ENCODE results near the gene MYOM3.

Gene MYOM3

DNA sequence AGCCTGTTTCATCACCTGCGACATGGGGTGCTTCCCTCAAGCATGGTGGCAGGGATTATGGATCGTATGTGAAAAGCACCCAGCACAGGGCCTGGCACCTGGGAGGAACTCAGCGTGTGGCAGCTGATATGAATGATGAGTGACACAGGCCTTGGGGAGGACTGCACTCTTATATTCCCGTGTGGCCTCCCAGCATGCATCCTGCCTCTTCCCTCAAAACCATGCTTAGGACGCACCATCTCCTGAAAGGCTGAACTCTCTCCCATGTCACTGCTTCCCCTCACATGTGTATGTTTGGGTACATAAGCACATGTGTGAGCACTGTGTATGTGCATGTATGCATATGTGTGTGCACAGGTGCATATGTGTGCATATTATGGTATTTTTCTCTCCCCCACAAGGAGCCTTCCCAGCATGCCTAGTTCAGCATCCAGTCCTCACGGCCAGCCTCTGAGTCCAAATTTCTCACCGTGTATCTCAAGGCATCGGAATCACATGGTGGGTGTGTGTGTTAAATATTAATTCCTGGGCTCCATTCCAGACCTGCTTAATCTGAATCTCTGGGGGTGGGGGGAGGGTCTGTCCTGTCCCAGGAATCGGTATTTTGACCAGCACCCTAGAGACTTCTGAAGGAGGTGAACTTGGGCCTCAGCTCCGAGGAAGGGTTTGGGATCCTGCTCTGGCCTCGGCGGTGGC is 12.8 kb downstream of the MYOM3 start:
- H3K9me3 ChIP-seq (ENCODE audit: control insufficient read depth, insufficient read depth, low read length), result no peaks in the 10 kb centered on the region
- no peak overlapping the region for H3K9ac ChIP-seq (ENCODE audit: low read depth, low read length)
- H3K4me1 ChIP-seq (ENCODE audit: control insufficient read depth, insufficient read depth, low read length), result no peaks in the 10 kb centered on the region
- H3K27me3 ChIP-seq (ENCODE audit: control insufficient read depth, insufficient read depth, low read length), result no peaks in the 10 kb centered on the region
- H3K36me3 ChIP-seq (ENCODE audit: control insufficient read depth, insufficient read depth, low read length), result no peaks in the 10 kb centered on the region
- H3K4me3 ChIP-seq (ENCODE audit: low read depth, low read length), result no peak overlapping the region

DNA sequence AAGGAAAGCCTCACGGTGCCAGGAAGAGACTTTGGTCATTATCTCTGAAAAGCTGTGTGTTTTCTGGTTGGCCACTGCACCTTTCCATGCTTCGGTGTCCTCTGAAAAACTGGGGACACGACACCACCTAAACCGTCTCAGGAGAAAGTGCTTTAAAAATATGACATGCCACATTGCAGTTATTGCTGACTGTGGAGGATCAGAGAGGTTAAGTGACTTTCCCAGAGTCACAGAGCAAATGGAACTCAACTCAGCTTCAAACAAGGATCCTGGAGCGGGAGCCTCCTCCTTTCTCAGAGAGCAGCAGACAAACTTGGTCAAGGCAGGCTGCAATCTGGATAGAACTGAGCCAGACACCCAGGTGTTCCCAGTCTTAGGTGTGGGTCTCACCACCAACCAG is 13.8 kb downstream of the MYOM3 start:
- no peaks in the 10 kb centered on the region for H3K36me3 ChIP-seq (ENCODE audit: control insufficient read depth, insufficient read depth, low read length)
- H3K27me3 ChIP-seq (ENCODE audit: control insufficient read depth, insufficient read depth, low read length), result no peaks in the 10 kb centered on the region
- no peak overlapping the region for H3K9ac ChIP-seq (ENCODE audit: low read depth, low read length)
- H3K4me3 ChIP-seq (ENCODE audit: low read depth, low read length), result no peak overlapping the region
- no peaks in the 10 kb centered on the region for H3K9me3 ChIP-seq (ENCODE audit: control insufficient read depth, insufficient read depth, low read length)
- H3K4me1 ChIP-seq (ENCODE audit: control insufficient read depth, insufficient read depth, low read length), result no peaks in the 10 kb centered on the region

DNA sequence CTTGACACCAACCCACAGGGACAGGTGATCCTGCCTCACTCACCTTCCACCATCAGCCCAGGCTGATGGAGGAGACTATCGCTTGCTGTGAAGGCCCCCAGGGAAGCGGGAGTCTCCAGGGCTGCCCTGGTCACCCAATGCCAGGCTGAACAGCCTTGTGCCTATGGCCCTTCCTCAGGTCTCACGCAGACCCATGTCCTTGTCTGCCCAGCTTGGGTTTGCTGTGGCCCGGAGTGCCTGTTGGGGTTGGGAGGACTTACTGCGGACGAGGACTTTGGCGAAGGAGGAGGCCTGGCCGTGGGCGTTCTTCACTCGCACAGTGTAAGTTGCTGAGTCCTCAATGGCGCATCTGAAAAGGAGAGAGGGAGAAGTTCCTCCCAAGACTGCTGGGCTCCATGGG is 14.3 kb downstream of the MYOM3 start:
- Histone ChIP-seq H3K4me1 (ENCODE audit: control insufficient read depth, insufficient read depth, low read length) (no peaks in the 10 kb centered on the region), H3K27me3 (ENCODE audit: control insufficient read depth, insufficient read depth, low read length) (no peaks in the 10 kb centered on the region), H3K36me3 (ENCODE audit: control insufficient read depth, insufficient read depth, low read length) (no peaks in the 10 kb centered on the region), H3K9ac (ENCODE audit: low read depth, low read length) (no peak overlapping the region), H3K9me3 (ENCODE audit: control insufficient read depth, insufficient read depth, low read length) (no peaks in the 10 kb centered on the region), H3K4me3 (ENCODE audit: low read depth, low read length) (no peak overlapping the region)

DNA sequence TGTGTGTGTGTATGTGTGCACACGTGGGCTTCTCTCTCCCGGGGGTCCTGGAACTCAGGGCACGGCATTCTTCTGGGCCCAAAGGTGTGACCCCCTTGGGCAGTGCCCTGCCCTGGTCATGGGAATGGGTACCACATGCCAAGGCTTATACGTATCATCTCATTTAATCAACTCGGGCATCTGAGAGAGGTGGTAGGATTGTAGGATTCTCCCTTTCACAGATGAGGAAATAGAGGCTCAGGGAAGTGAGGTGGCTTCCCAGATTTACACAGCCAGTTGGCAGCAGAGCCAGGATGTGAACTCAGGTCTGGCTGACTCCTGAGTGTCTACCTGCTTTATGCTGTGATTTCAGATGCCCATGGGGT is 15.2 kb downstream of the MYOM3 start:
- no peaks in the 10 kb centered on the region for H3K27me3 ChIP-seq (ENCODE audit: control insufficient read depth, insufficient read depth, low read length)
- H3K4me1 ChIP-seq (ENCODE audit: control insufficient read depth, insufficient read depth, low read length), result no peaks in the 10 kb centered on the region
- H3K9ac ChIP-seq (ENCODE audit: low read depth, low read length), result no peak overlapping the region
- no peaks in the 10 kb centered on the region for H3K36me3 ChIP-seq (ENCODE audit: control insufficient read depth, insufficient read depth, low read length)
- no peaks in the 10 kb centered on the region for H3K9me3 ChIP-seq (ENCODE audit: control insufficient read depth, insufficient read depth, low read length)
- no peak overlapping the region for H3K4me3 ChIP-seq (ENCODE audit: low read depth, low read length)

DNA sequence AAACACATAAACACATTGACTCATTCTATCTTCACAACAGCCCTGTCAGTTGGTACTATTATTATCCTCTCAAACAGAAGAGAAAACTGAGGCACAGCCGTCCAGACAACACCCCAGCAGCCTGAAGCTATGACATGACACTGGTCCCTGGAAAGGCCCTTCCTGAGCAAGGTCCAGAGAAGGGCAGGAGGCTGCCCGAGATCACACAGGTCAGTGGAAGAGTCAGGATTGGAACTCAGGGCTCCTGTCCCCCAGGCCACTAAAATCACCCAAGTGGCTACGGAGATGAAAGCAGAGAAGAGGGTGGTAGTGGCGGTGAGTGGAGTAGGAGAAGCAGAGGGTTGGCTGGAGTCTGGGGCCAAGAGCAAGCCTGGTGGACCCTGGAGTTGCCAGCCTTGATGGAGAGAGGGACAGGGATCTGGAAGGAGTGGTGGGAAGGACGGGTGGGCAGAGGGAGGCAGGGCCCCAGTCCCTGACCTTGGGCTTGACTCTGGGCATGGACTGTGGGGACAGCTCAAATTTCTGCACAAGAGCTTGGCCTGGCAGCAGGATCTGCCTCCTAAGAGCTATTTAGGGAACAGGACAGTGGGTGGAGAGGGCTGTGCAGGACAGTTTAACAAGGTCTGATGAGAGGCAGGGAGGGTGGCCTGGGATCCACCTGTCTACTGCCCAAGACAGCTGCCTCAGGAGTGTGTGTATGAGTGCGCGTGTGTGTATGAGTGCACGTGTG is 15.8 kb downstream of the MYOM3 start:
- no peaks in the 10 kb centered on the region for H3K36me3 ChIP-seq (ENCODE audit: control insufficient read depth, insufficient read depth, low read length)
- H3K9ac ChIP-seq (ENCODE audit: low read depth, low read length), result no peak overlapping the region
- no peaks in the 10 kb centered on the region for H3K27me3 ChIP-seq (ENCODE audit: control insufficient read depth, insufficient read depth, low read length)
- H3K4me1 ChIP-seq (ENCODE audit: control insufficient read depth, insufficient read depth, low read length), result no peaks in the 10 kb centered on the region
- H3K9me3 ChIP-seq (ENCODE audit: control insufficient read depth, insufficient read depth, low read length), result no peaks in the 10 kb centered on the region
- H3K4me3 ChIP-seq (ENCODE audit: low read depth, low read length), result no peak overlapping the region

DNA sequence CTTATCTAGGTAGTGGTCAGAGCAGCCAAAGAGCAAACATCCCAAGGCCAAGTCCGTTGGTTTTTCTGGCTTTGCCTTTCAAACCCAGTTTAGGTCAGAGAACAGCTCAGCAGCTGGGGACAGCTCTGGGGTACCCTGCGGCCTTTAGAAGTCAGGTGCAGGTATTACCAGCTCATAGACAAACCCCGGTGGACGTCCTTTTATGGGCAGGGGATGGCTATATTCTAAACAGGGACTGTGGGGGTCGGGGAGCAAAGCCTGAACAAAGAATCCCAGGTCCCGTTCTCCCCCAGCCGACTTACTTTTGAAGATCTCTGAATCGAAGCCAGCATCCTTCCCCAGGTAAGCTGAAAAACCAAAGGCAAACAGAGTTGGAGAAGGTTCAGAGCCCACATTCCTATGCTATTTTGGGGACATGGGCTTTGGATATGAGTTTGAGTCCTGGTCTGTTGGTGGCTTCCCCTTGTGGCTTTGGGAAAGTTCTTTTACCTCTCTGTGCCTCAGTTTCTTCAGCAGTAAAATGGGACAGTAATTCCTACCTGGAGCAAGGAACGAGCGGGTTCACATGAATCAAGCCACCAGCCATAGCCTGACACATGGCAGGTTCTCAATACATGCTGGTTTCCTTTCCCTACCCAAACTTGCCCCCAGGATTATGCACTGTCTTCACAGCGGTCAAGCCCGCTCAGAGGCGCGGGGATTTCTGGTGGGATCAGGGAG is 16.6 kb downstream of the MYOM3 start:
- H3K36me3 ChIP-seq (ENCODE audit: control insufficient read depth, insufficient read depth, low read length), result no peaks in the 10 kb centered on the region
- no peaks in the 10 kb centered on the region for H3K4me1 ChIP-seq (ENCODE audit: control insufficient read depth, insufficient read depth, low read length)
- no peak overlapping the region for H3K4me3 ChIP-seq (ENCODE audit: low read depth, low read length)
- H3K9ac ChIP-seq (ENCODE audit: low read depth, low read length), result no peak overlapping the region
- no peaks in the 10 kb centered on the region for H3K27me3 ChIP-seq (ENCODE audit: control insufficient read depth, insufficient read depth, low read length)
- H3K9me3 ChIP-seq (ENCODE audit: control insufficient read depth, insufficient read depth, low read length), result no peaks in the 10 kb centered on the region

DNA sequence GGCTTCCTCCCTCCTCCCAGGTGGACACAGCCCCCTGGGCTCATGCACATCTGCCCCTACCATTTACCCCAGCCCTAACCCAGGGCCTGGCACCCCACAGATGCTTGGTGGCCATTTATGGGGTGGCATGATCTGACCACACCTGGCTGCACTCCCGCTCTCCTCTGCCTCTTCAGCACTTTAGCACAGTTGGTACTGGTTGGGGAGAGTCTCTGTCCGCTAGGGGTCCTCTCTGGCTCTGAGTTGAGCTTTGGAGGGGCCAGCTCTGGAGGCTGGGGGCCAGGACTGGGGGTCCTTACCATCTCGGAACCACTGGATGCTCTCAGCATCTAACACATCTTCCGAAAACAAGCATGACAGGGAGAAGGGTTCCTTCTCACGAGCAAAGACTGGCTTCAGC is 17.4 kb downstream of the MYOM3 start:
- H3K9me3 ChIP-seq (ENCODE audit: control insufficient read depth, insufficient read depth, low read length), result no peaks in the 10 kb centered on the region
- no peak overlapping the region for H3K4me3 ChIP-seq (ENCODE audit: low read depth, low read length)
- H3K27me3 ChIP-seq (ENCODE audit: control insufficient read depth, insufficient read depth, low read length), result no peaks in the 10 kb centered on the region
- H3K36me3 ChIP-seq (ENCODE audit: control insufficient read depth, insufficient read depth, low read length), result no peaks in the 10 kb centered on the region
- no peak overlapping the region for H3K9ac ChIP-seq (ENCODE audit: low read depth, low read length)
- no peaks in the 10 kb centered on the region for H3K4me1 ChIP-seq (ENCODE audit: control insufficient read depth, insufficient read depth, low read length)

DNA sequence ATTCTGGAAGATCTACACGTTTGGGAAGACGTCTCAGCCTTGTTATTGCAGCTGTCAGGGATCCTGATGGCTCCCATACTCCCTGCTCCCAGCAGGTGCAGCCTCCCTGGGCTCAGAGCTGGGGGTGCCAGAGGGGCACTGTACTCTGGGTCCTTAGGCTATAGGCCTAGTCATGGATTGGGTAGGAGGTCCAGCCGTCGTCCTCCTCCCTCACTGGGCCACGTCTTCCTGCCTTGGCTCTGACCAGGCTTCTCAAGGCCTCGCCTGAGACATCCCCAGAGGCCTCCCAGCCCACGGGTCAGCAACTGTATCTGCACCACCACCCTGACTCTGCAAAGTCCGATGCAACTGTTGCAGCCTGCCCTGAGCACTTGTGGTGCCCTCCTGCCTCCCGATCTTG is 18.2 kb downstream of the MYOM3 start:
- Histone ChIP-seq H3K27me3 (ENCODE audit: control insufficient read depth, insufficient read depth, low read length) (no peaks in the 10 kb centered on the region), H3K4me1 (ENCODE audit: control insufficient read depth, insufficient read depth, low read length) (no peaks in the 10 kb centered on the region), H3K9ac (ENCODE audit: low read depth, low read length) (no peak overlapping the region), H3K4me3 (ENCODE audit: low read depth, low read length) (no peak overlapping the region), H3K9me3 (ENCODE audit: control insufficient read depth, insufficient read depth, low read length) (no peaks in the 10 kb centered on the region), H3K36me3 (ENCODE audit: control insufficient read depth, insufficient read depth, low read length) (no peaks in the 10 kb centered on the region)

DNA sequence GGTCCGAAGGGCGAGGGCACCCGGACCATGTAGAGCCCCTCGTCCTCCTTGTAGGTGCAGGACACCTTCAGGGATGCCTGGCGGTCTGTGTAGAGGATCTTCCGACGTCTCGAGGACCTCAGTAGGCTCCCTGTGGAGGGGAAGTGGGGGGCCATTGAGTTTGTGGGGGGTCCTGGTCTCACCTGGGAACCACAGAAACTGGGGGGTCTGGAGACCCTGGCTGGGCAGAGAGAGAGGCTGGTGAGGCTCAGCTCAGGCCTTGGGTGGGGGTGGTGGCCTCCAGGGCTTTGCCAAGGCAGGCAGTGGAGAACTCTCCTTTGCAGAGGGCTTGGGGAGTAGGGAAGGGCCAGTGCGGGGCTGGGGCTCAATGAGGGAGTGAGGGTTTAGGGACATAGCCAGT is 19.0 kb downstream of the MYOM3 start:
- H3K27me3 ChIP-seq (ENCODE audit: control insufficient read depth, insufficient read depth, low read length), result no peaks in the 10 kb centered on the region

DNA sequence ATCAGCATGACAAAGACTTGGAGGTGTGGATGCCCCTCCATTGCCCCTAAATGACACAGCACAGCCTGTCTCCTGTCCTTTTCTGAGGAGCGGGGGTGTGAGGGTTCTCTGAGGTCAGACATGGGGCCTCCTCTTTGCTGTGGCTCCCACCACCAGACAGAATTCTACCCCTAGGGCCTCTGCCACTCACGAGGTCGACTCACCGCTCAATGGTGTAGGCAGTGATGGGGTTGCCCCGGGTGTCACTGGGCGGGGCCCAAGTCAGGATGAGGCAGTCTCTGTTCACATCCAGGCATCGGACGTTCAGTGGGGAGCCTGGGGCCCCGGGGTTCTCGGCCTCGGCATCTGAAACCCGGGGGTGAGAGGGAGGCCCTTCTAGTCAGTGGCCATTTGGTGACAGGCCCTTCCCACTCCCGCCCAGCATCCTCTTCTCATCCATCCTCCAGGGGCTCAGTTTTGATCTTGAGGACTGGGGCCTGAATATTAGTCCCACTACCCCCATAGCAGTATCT is 19.9 kb downstream of the MYOM3 start:
- Histone ChIP-seq H3K36me3 (ENCODE audit: control insufficient read depth, insufficient read depth, low read length) (no peaks in the 10 kb centered on the region), H3K9ac (ENCODE audit: low read depth, low read length) (no peak overlapping the region), H3K27me3 (ENCODE audit: control insufficient read depth, insufficient read depth, low read length) (no peaks in the 10 kb centered on the region), H3K4me3 (ENCODE audit: low read depth, low read length) (no peak overlapping the region), H3K4me1 (ENCODE audit: control insufficient read depth, insufficient read depth, low read length) (no peaks in the 10 kb centered on the region), H3K9me3 (ENCODE audit: control insufficient read depth, insufficient read depth, low read length) (no peaks in the 10 kb centered on the region)

More for the DNA sequence above, 19.0 kb downstream of the MYOM3 start:
- Histone ChIP-seq H3K9ac (ENCODE audit: low read depth, low read length) (no peak overlapping the region), H3K36me3 (ENCODE audit: control insufficient read depth, insufficient read depth, low read length) (no peaks in the 10 kb centered on the region), H3K9me3 (ENCODE audit: control insufficient read depth, insufficient read depth, low read length) (no peaks in the 10 kb centered on the region), H3K4me3 (ENCODE audit: low read depth, low read length) (no peak overlapping the region), H3K4me1 (ENCODE audit: control insufficient read depth, insufficient read depth, low read length) (no peaks in the 10 kb centered on the region)

DNA sequence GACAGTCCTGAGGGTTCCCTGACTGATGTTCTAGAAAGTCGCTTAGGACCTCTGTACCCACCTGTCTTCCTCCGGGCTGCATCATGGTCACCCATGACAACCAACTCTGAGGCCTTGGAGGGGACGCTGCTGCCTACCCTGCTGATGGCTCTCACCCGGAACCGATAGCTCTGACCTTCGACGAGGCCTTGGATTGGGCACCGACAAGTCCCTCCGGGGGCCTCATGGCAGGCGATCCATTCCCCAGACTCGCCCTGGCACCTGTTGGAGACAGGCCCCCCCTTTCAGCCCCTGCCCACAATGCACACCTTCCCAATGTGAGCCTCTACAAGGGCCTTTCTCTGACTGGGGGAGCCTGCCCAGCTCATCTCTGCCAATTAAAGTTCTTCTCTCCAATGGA is 21.2 kb downstream of the MYOM3 start:
- Histone ChIP-seq H3K4me1 (ENCODE audit: control insufficient read depth, insufficient read depth, low read length) (no peaks in the 10 kb centered on the region), H3K4me3 (ENCODE audit: low read depth, low read length) (no peak overlapping the region), H3K36me3 (ENCODE audit: control insufficient read depth, insufficient read depth, low read length) (no peaks in the 10 kb centered on the region), H3K27me3 (ENCODE audit: control insufficient read depth, insufficient read depth, low read length) (no peaks in the 10 kb centered on the region), H3K9me3 (ENCODE audit: control insufficient read depth, insufficient read depth, low read length) (no peaks in the 10 kb centered on the region), H3K9ac (ENCODE audit: low read depth, low read length) (no peak overlapping the region)

Data from iPS-15b (cell line).